GM04503 (cell line): ENCODE results near the gene MAP2K2.

Experiments
- DNase-seq: peaks from one replicate; pipeline ENCODE4 v3.0.0-alpha.2; 2012; ENCODE audit warnings: low read depth

MAP2K2 gene

DNA sequence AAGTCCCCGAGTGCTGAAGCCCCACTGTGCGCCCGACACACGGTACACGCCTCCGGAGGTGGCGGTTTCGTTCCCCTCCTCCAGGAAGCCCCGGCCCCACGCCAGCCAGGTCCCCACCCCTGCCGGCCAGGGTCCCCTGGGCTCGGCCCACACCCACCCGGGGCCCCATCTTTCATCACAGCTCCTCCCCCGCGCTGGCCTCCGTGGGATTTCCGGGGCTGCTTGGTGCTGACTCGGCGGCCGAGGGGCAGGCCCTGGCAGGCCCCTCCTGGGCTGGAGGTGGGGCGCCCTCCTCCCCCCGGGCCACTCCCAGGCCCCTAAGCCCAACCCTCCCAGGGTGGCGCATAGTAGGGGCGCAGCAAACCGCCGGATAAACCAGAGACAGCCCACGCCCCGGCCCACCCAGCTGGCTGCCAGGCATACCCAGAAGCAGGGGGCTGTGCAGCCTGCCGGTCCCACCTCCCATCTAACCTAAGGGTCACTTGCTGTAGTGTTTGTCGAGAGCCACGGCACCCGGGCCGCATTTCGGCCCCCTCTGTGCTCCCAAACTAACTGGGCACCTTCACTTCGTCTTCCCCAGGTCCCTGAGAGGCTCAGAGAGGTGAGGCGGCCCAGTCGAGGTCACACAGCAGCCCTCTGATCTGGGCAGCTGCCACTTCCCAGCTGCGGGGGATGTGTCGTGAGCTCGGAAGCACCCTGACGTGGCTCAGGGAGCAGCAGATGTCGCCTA lies 63.9 kb downstream of the MAP2K2 start:
- DNase-seq = no peak

DNA sequence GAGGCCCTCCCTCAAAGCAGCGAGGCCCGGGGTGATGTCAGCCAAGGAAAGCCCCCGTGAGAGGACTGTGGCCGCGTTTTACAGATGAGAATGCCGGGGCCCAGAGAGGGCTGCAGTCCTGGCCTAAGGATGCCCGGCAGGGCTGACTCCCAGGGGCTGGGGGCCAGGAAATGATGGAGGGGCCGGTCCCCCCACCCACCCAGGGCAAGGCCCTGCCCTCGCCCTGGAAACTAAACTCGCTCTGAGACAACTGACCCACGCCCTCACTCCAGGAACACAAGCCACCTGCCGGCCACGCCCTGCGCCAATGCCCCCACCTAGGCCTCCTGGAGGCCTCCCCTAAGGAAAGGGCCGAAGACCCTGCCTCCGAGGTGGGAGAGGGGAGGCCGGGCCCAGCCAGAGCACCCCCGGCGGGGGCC lies 64.5 kb downstream of the MAP2K2 start:
- DNase-seq = no peak

DNA sequence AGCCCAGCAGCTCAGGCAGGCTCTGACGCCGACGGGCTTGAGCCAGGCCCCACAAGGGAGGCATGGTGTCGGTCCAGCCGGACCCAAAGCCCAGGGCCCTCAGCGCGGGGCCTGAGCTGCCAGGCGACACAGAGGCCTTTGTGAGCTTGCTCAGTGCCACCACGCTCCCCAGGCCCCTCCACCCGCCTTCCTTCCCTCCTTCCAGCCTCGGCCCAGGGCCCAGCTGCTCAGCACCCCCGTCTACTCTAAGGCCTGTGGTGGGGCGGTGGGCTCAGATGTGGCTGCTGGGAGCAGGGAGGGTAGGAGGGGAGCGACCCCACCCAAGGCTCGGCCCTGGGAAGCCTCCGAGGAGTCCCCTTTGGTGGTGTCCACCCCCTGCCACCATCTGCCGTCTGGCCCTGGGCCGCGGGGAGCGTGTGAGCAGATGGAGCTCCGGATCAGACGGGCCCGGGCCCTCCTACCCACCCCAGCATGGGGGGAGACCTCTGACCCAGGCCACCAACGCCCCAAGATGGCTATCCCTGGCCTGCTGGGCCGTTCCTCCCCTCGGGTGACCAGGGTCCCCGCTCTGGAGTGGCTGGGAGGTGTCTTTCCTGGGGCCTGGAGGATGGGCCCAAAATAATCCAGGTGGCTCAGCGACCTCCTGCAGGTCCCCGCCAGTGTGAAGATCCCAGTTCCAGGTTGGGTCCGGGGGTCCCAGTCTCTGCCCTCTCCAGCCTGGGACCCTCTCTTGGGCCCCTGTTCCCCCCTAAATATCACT lies 65.0 kb downstream of the MAP2K2 start:
- no peak for DNase-seq

DNA sequence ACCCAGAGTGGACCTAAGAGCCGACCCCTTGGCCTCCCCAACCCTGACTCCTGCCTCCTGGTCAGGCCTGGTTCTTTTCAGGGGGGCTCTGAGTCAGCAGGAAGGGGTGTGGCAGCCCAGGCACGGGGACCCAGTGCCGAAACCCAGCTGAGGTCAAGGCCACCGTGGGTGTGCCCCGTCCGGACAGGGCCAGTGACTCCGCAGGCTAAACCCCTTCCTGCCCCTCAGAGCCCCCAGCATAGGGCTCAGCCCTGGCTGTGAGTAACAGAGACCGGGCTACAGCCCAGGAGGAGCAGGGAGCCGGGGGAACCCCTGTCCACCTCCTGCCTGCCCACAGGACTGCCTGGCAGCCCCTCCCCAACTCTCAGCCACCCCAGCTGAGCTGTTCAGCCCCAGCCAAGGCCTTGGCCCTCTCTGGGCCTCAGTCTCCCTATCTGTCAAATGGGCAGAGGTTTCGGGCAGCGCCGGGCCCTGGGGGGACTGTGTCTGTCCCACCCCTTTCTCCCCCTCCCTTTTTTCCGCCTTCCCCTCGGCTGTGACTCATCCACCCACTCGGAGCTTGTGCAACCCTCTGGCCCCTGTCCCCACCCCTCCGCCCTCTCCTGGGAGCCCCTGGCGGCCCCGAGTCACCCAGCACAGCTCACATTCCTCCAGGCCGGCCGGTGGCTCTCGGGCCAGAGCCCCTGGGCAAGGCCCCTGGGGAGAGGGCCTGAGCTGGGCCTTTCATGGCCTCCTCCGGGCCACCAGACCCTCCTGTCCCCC lies 65.8 kb downstream of the MAP2K2 start:
- peak; percentile 62 for DNase-seq

DNA sequence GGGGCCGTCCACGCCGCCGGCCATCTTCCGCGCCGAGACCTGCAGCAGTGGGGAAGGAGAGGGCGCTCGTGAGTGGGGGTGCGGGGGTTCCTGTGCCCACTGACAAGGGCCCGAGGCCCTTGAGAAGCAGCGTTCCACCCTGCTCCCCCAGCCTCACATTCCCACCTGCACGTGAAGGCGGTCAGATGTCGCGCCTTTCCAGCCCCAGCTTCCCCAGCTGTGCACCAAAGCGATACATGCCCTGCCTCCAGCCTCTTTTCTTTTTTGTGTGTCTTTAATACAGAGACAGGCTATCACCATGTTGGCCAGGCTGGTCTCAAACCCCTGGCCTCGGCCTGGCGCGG lies 68.7 kb downstream of the MAP2K2 start:
- DNase-seq = no peak

DNA sequence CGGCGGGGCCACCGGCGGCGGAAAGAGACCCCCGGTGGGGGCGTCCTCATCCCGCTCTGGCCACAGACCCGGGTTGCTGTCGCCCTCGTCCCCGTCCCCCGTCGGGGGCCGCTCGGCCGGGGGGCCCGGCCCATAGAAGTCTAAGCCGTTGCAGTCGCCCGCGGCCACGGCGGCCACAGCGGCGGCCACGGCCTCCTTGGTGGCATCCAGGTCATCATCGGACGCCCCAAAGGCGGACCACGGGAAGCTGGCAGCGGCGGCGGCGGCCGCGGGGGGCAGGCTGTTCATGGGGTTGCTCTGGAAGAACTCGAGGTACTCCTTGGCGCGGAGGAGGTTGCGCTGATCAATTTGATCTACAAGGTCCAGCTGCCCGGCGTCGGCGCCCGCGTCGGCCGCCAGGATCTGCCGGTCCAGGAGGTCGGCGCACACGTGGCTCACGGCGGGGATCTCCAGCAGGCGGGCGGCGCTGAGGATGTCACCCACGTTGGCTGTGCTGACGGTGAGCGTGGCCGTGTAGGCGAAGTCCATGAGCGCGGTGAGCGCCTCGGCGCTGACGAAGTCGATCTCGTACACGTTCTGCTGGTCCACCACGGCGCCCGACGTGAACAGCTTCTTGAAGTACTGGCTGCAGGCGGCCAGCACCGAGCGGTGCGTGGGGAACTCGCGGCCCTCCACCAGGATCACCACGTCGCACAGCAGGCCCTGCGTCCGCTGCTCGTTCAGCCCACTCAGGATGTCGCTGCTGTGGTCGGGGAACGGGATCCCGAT lies 69.3 kb downstream of the MAP2K2 start:
- DNase-seq = no peak

DNA sequence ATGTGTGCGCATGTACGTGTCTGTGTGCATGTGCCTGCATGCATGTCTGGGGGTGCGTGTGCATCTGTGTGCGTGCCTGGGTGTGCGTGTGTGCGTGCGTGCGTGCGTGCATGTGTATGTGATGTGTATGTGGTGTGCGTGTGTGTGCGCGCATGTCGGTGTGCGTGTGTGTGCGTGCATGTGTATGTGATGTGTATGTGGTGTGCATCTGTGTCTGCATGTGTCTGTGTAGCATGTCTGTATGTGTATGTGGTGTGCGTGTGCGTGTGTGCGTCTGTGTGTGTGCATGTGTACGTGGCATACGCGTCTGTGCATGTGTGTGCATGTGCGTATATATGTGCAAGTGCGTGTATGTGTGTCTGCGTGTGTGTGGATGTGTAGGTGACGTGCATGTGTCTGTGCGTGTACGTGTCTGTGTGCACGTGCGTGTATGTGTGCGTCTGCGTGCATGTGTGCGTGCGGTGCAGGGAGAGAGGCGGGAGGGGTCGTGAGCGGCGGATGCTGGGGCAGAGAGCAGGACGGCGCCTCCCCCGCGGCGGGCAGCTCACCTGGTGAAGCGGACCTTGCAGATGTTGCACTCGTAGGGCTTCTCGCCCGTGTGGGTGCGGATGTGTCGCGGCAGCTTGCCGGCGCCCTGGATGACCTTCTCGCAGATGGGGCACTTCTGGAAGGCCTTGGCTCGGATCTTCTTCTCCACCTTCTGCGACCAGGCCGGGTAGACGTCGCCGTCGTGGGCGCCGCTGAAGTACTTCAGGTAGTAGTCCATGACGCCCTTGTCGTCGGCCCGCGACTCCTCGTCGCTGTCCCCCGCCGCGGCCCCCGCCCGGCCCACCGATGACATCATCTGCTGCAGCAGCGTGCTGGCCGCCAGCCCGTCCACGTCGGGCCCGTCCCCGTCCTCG lies 70.2 kb downstream of the MAP2K2 start:
- no peak for DNase-seq

DNA sequence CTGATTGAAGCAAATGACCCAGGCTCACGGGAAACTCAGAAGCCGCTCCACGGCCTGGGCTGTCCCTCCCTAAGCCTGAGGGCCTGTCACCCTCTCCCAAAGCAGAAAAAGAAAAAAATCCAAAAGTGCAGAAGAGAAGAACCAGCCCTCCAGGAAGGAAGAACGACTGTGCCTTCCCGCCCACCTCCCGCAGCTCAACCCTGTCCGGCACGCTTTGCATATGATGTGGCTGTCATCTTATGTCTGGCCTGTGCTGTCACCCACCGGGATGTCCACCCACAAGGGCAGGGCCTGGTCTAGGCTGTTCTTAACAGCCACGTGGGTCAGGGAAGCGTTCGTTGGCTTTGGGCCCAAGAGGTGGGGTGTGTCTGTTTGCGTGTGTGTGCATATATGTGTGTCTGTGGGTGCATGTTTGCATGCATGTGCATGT lies 70.9 kb downstream of the MAP2K2 start:
- DNase-seq = no peak

DNA sequence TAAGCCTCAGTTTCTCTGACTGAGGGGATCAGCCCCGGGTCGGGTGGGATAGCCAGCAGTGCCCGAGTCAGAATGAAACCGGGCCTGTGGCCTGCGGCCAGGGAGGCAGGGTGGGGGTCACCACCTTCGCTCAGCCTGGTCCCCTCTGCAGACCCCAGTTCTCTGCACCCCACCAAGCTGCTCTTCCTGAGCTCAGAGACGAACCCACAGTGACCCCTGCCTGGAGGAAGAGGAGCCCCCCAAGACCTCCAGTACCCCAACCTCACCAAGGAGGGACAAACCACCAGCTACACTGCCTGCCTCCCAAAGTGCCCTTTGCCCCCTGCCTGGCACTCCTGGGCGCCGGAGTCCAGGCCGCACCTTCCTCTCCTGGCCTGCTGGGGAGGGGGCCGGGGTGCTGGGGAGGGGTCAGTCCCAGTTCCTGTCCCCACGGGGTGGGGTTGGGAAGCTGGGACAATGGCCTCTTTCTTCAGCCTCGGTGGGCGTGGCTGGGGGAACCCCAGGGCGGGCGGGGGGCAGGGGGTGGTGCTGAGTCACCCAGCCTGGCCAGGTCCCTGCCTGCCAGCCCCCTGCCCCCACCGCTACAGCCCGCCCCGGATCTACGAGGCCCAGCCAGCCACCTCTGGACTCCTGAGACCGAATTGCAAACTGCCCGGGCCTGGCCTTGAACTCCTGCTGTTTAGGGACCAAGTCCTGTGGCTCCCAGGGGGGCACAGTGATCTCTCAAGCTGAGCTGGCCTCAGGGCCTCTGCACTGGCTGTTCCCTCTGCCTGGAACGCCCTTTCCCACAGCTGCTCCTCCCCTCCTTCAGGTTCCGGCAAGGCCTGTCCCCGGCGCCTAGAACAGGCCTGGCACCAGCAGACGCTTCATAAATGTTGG lies 71.6 kb downstream of the MAP2K2 start:
- DNase-seq = no peak

DNA sequence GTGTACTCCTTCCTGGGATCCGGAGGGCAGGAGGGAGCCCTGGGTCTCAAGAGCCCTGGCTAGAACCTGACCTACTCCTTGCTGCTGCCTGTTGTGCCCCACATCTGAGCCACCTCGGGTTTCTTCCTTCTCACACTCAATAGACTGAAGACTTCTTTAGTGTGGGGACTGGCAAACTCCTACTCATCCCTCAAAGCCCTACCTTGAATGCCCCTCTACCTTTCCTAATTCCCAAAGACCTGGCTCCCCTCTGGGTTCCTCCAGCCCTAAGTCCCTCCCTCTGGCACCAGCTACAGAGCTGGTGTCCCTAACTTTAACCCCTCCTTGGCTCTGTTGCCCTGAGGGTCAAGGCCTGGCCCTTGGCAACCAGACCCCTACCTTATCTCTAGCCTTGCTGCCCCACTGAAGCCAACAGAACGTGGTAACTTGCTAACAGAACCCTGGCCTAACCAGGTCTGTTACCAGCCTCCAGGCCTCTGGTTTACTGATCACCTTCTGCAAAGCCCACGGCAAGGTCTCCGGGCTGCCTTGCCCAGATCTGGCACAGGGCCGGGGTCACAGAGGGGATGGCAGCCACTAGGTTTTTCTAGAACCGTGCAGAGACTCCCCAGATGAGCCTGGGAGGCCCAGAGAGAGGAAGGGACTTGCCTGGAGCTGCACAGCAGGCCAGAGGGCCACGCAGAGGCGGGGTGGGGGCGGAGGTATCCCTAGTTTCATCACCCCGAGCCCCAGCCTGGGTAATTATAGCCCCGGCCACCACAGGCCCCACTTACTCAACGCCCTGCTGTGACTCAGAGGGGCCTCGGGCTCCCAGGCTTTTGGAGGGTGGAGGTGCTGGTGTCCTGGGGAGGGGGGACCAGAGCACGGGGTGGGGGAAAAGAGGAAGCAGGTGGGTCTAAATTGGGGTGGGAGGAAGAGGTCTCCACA lies 72.5 kb downstream of the MAP2K2 start:
- no peak for DNase-seq

DNA sequence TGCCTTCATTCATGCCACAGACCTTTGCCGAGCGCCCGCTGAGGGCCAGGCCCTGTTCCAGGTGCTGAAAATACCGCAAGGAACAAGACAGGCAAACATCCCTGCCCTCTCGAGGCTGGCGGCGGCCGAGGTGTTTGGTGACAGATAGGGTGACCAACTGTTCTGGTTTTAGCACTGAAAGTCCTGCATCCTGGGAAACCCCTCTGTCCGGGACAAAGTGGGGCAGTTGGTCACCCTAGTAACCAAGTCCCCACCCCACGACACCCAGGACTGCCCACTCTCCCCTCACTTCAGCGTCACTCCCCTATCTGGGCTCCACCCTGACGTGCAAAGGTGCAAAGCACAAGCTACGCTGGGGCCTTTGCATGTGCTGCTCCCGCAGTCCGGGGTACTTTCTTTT lies 74.5 kb downstream of the MAP2K2 start:
- DNase-seq = no peak

DNA sequence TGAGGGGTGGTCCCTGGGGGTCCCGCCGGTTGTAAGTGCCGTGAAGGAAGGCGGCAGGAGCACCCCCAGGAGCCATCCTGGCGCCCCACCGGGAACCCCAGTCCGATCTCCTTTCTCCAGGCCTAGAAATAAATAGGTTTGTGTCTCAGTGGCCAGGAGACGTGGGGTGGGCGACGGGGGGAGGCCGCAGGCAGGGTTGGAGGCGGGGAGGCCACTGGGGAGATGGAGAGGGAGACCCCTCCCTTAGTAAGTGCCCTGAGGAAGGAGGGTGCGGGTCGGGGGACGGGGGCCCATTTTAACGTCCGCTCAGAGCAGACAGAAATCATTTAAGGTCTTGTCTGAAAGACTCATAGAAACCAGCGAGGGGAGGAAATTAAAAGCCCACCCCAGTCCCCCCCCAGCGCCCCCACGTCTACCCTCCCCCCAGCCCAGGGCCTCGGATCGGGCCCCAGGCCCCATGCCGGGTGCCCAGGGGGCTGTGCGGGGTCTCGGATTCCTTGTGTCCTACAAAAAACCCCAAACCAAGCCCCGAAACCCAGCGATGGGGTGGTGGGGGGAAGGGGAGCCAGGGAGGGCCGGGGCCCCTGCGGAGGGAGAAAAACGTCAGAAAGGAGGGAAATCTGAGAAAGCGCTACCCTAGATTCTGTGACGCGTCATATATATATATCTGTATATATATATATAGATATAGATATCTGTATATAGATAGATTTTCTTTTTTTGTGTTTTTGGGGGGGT lies 76.8 kb downstream of the MAP2K2 start:
- DNase-seq = no peak

DNA sequence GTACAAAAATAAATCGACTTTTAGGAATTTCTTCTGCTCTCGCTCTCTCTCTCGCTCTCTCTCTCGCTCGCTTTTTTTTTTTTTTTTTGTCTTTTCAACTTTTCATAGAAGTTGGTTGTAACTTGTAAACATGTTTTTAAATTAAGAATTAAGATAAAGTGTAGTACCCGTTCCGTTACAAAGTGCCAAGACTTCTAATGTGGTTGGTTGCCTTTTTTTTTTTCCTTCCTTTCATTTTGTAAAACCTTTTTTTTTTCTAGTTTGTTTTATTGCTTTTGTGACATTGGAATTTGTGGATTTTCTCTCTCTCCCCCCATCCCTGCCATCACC lies 77.6 kb downstream of the MAP2K2 start:
- no peak for DNase-seq

DNA sequence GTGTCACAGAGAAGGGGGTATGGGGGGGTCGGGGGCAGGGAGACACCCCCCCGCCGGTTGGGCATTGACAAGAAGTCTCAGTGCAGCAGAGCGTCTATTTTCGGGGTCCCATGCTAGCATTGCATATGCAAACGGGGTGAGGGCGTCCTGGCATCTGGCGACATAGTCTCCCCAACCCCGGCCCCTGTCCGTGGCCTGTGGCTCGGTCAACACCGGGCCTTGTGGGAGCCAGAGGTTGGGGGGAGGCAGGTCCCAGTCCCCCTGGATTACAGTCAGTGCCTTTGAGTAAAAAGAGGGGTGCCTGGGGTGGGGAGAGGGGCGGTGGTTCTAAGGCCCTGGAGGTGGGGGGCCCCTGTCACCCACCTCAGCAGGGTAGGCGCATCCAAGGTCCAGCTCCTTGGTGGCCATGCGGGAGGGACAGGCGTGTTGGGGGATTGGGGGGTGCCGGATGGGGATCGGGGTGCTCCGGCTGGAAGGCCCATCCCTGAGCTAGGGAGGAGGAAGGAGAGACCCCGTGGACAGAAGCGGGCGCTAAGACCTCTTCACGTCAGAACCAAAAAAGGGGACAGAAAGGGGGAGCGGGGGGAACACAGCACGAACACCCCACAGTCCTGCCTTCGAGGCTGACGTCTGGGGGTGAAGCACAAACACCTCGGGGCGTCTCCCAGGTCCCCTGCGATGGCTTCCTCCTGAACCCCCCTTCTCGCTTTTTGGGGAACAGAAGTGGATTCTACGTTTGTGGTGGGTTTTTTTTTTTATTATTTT lies 78.1 kb downstream of the MAP2K2 start:
- DNase-seq = no peak

DNA sequence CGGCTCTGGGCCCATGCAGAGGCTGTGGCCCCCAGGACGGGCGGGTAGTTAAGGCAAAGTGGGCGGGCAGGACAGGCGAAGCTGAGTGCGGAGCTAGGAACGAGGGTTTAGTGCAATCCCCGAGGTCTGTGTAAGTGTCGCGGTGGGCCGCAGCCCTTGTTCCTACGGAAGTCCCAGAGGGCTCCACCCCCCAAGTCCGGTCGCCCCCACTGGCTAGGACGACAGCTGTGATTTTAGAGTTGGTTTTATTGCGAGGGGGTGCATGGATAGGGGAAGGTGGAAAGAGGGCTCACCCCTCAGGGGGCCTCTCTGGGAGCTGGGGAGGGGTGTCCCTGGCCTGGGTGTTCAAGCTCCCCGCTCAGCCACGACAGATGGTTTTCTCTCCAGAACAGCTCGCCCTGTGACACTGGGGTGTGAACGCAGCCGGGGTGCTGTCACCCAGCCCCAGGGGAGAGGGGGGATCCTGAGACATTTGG lies 78.9 kb downstream of the MAP2K2 start:
- DNase-seq = no peak

DNA sequence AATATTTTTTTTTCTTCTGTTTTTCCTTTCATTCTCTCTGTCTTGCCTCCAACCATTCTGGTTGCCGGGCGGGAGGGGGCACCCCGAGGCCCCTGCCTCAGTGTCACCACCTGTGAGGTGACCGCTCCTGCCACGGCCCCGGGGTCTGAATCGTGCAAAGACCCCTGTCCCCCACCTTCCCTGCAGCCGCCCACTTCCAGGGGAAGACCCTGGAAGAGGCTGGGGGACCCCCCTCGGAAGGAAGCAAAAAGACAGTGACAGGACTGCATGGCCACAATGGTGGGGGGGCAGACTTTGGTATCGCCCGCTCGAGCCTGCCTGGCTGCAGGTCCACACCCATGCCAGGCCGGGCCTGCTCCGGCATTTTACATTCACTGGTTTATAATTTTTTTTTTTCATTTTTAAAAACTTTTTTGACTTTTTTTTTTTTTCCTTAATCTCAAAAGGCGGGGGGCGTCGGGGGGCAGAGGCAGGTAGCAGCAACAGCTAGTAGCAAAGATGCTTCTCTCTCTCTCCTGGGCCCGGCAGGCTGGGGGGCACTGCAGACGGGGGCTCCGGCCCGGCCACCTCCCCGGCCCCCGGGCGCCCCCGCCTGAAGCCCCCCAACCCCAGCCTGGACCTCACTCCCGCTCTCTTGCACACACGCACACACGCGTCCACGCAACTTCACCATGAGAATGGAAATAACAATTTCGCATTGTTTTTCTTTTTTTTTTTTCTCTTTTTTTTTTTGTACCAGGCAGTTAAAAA lies 79.8 kb downstream of the MAP2K2 start:
- DNase-seq = no peak

DNA sequence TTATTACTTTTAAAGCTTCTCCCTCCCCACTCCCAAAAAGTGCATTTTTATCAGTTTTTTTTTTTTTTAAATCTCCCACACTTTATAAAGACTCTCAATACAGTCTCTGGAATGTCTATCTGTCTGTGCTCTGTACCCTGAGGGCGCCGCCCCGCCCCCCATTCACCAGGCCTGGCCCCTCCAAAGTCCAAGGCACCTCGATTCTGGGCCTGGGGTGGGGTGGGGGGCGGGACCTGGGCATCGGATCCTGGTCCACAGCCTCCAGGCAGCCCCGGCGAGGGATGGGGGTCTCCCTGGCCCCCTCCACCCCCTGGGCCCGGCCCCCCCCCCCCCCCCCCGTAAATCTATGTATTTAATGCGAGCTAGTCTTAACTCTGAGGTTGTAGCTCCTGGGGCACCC lies 80.5 kb downstream of the MAP2K2 start:
- DNase-seq = no peak
